GM19328 (cell line): Measurements from ENCODE around the gene PDE1A.

Experiments used
- ATAC-seq: cut with Tn5 transposase; IDR thresholded peaks from one replicate; pipeline ENCODE4 v1.9.1; 2021; ENCODE audit warnings: mild to moderate bottlenecking, moderate library complexity; ENCODE audit not compliant: unreplicated experiment

The PDE1A gene

DNA sequence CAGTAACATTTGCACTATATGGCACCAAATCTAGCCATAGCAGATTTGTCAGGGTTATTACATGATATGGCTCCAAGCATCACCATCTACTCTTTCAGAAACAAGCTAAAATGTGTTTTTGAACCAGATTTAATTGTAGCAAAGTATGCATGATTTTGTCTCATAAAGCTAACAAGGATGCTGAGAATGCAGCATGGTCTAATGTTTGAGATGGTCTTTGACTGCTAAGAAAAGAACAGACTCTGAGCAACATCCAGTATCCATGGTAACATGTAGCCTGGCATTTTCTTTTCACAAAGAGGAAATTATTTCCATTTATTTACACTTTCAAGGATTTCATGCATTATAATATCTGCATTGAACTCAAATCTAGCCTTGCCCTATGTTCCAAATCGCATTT is 206.5 kb downstream of the PDE1A start:
- ATAC-seq, result no peak

GRCh38 chr2:182210669-182211068 is 216.2 kb downstream of the PDE1A start:
- ATAC-seq, result no peak

DNA sequence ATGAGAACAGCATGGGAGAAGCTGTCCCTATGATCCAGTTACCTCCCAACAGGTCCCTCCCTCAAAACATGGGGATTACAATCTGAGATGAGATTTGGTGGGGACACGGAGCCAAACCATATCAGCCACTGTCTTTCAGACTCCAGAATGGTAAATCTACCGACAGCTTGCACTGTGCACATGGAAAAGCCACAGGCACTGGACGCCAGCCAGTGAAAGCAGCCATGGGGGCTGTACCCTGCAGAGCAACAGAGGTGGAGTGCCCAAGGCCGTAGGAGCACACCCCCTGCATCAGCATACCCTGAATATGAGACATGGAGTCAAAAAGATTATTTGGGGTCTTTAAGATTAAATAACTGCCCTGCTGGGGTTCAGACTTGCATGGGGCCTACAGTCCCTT is 218.4 kb downstream of the PDE1A start:
- no peak for ATAC-seq

DNA sequence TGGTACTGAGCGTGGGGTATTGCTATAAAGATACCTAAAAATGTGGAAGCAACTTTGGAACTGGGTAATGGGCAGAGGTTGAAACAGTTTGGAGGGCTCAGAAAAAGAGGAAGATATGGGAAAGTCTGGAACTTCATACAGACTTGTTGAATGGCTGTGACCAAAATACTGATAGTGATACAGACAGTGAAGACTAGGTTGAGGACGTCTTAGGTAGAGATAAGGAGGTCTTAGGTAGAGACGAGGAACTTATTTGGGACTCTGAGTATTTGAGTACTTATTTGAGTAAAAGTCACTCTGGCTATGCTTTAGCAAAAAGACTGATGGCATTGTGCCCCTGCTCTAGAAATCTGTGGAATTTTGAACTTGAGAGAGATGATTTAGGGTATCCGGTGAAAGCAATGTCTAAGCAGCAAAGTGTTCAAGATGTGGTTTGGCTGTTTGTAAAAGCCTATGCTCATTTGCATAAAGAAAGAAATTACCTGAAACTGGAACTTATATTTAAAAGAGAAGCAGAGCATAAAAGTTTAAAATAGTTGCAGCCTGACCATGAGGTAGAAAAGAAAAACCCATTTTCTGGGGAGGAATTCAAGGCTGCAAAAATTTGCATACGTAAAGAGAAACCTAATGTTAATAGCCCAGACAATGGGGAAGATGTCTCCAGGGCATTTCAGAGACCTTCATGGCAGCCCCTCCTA is 219.6 kb downstream of the PDE1A start:
- peak; percentile 76 for ATAC-seq

- ATAC-seq, result no peak
Observed at GRCh38 chr2:182197529-182197928, 229.3 kb downstream of the PDE1A start.

DNA sequence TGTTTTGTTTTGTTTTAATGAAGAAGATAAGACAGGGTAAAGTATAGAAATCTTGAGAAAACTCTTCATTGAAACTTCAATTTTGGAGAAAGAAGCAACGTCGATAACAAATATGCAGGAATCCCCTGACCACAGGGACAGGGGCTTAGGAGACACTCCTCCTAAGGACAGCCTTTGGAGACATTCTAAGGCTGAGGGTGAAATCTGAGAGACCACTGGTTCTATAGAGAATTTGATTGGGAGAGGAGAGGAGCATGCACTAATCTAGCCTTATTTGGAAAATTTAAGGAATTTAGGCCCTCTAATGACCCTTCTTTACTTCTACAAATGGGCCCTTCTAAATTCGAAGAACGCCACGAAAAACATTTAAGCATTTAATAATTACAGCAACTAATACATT is 233.5 kb downstream of the PDE1A start:
- no peak for ATAC-seq

GRCh38 chr2:182191061-182191460 is 235.8 kb downstream of the PDE1A start:
- ATAC-seq, result no peak

- no peak for ATAC-seq
Observed at GRCh38 chr2:182187130-182187529, 239.7 kb downstream of the PDE1A start.

DNA sequence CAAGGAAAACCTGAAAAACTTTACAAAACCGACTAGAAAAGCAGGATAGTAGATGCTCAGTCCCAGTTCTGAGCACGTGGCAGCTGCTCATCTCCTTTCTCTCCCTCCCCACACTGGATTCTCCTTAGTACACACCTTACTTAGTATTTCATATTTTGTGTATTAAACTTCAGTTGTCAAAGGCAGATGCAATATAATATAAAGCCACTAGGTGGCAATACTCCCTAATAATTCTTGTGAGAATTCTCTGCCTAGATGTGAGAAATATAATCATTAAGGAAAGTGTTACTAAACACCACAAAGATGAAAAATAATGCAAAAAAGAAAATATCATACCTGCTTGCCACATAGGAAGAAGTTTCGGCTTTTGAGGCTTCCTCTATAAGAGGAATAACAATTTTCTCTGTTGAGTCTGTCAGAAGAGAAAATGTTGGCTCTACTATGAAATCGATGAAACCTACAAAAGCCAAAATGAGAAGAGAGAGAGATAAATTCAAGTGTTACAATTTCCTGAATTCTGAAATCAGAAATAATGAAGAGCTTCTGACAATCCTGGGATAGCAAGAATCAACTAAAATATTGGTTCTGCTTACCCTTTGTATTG is 240.6 kb downstream of the PDE1A start:
- ATAC-seq, result no peak

DNA sequence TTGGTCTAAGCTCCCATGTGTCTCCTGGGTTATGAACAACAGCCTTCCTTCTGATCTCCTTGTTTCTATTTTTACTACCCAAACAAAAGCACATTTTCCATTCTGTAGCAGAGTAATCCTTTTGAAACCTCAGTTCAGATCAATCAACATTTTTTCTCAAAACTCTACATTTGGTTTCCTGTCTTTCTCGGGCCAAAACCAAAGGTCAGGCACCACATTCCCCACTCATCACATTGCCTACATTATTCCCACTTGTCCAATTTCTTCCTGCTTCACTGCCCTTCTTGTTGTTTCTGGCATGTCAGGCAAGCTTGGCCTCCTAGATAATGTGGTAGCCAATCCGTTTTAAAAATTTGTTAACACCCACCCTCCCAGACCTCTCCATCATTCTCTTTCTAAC is 244.4 kb downstream of the PDE1A start:
- ATAC-seq, result no peak

- ATAC-seq, result no peak
Observed at GRCh38 chr2:182181381-182181780, 245.5 kb downstream of the PDE1A start.

GRCh38 chr2:182179176-182179575 is 247.7 kb downstream of the PDE1A start:
- no peak for ATAC-seq

GRCh38 chr2:182173944-182174622 is 252.8 kb downstream of the PDE1A start:
- no peak for ATAC-seq

DNA sequence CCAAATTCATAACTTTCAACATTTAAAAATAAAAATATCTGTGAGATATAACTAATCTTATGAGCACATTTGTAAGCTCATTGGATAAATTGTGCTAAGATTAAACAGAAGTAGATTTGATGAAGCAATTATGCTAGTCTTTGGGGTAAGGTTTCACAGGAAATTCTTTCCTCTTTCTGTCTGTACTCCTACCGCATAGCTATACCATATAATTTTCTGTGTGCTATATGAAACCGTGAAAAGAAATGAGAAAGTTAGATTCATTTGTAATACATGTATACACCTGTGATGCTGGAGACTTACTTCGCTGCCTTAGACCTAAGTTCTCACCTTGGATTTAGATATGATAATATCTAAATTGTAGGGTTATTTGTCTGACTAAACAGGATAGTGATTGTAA is 256.5 kb downstream of the PDE1A start:
- ATAC-seq, result no peak

- no peak for ATAC-seq
Observed at GRCh38 chr2:182167882-182168281, 259.0 kb downstream of the PDE1A start.

DNA sequence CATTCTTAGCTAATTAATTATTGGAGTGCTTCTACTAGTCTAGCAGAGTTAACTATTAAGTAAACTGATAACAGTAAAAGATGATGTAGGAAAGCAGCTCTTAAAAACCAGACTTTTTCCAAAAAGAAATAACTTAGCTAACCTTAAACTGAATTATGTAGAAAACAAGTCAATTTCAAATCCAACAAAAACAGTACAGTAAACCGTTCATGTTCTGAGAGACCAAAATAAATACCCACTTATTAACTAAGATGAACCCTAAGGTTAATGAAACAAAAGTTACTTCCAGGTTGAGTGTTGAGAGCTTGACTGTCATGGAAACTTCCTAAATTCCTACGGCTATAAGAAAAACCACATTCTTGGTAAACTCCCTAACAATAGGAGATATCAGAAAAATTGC is 260.0 kb downstream of the PDE1A start:
- no peak for ATAC-seq

DNA sequence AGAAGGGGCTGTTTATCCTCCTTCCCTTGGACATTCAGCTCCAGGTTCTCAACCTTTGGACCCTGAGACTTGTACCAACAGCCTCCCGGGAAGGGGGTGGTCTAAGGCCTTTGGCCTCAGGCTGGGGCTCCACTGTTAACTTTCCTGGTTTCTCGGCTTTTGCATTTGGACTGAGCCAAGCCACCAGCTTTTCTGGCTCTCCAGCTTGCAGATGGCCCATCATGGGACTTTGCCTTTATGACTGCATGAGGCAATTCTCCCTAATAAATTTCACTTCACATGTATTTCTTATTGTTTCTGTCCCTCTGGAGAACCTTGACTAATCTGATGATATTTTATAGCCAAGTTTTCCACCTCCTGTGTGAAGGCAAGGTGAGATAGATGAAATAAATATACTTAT is 260.4 kb downstream of the PDE1A start:
- no peak for ATAC-seq

DNA sequence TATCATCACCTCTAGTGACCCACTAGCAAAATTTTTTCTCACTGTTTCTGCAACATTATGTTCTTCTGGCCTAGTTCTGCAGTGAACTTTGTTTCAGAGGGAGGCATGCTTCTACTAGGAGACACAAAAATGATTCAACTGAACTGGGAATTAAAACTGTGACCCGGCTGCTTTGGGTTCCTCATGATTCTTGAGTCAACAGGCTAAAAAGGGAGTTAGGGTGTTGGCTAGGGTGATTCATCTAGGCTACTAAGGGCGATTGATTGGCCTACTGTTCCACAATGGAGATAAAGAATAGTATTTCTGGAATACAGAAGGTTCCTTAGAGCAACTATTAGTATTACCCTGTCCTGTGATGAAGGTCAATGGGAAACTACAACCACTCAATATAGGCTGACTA is 261.6 kb downstream of the PDE1A start:
- no peak for ATAC-seq

DNA sequence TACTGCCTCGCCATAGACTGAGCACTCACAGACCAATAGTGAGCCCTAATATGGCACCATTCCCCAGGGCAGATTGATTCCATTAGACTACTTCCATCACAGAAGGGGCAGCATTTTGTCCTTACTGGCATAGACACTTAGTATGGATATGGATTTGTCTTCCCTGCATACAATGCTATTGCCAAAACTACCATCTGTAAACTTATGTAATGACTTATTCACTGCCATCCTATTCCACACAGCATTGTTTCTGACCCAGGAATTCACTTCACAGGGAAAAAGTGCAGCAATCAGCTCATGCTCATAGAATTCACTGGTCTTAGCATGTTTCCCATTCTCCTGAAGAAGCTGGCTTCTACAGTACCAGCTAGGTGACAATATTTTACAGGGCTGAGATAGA is 262.1 kb downstream of the PDE1A start:
- no peak for ATAC-seq

- no peak for ATAC-seq
Observed at GRCh38 chr2:182163878-182164277, 263.0 kb downstream of the PDE1A start.

DNA sequence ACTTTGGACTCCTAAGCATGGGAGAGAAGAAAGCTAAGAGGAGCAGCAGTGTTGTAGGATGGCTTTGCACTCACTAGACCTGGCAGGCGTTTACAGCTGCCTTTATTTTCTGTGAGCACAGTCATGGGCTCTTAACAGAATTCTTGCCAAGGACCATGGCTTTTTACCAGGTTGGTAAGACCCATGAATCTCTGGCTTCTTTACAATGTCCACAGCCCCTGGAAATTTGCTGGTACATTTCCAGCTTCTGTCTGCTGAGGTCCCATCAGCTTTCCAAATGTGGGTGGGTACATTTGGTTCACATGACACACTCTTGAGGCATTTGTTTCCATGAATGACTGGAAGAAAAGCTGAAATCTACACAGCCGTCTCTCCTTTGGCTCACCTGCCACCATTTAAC is 278.5 kb downstream of the PDE1A start:
- ATAC-seq, result no peak

DNA sequence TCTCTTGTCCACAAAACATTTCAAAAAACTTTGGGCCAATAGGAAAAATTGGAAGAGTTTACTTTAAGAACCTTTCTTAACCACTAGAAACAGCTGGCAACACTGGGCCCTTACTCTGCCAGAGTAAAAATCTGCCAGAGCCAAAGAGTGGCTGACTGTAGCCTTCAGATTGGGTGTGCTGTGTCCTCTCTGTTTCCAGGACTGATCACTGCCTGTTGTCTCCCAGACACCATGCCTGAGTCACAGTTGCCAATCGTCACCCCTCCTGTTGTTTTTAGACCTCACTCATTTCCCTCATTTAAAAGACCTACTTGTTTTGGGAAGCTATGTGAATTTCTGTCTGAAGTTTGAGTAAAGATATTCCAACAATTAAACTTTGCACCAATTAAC is 282.1 kb downstream of the PDE1A start:
- ATAC-seq, result no peak
